ENCODE results near the gene RTF1. TPM values are rescaled to one million over a fixed set of nuclear protein-coding genes. Genes with fewer than 3 reads are reported as not detected.

The RTF1 gene
- total RNA-seq, 1 experiment from 2014 or later, result 18.8 TPM

DNA sequence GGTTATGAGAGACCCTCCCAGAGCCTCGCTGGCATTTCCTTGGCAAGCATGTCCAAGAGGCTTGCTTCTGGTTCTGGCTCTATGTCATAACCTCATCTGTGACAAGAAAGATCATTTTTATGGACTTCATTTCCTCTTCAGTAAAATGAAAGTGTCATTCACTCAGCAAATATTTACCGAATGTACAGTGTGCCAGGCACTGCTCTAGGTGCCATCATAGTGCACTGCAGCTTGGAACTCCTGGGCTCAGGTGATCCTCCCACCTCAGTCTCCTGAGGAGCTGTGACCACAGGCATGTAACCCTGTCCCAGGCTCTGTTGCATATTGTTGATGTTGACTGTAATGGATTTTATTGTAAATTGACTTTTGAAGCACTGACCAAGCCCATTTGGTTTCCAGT is 58.0 kb downstream of the RTF1 start:
- Mint-ChIP-seq H3K36me3 (ENCODE audit: insufficient read depth, unreplicated experiment) (peaks cover 11% of the 10 kb centered on the region), H3K27ac (ENCODE audit: unreplicated experiment) (no peak overlapping the region), H3K4me3 (ENCODE audit: low read depth, unreplicated experiment) (no peak overlapping the region), H3K27me3 (ENCODE audit: unreplicated experiment) (no peaks in the 10 kb centered on the region), H3K4me1 (ENCODE audit: low read depth, unreplicated experiment) (no peaks in the 10 kb centered on the region), H3K9me3 (ENCODE audit: low read depth, unreplicated experiment) (no peaks in the 10 kb centered on the region)
- BruUV-seq (replicated peaks), result no TSS peak
- intact Hi-C loops (cut with micrococcal nuclease; ENCODE audit: unreplicated experiment), result no loop called here
- DNase-seq, result no peak
- CTCF ChIA-PET, result interaction anchor here (0.6 kb wide), 1 partner anchor 74 kb away, joined by 3 read pairs; no protein-coding TSS in a partner anchor
- TF ChIP-seq, protein P1, sequence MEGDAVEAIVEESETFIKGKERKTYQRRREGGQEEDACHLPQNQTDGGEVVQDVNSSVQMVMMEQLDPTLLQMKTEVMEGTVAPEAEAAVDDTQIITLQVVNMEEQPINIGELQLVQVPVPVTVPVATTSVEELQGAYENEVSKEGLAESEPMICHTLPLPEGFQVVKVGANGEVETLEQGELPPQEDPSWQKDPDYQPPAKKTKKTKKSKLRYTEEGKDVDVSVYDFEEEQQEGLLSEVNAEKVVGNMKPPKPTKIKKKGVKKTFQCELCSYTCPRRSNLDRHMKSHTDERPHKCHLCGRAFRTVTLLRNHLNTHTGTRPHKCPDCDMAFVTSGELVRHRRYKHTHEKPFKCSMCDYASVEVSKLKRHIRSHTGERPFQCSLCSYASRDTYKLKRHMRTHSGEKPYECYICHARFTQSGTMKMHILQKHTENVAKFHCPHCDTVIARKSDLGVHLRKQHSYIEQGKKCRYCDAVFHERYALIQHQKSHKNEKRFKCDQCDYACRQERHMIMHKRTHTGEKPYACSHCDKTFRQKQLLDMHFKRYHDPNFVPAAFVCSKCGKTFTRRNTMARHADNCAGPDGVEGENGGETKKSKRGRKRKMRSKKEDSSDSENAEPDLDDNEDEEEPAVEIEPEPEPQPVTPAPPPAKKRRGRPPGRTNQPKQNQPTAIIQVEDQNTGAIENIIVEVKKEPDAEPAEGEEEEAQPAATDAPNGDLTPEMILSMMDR (IDR thresholded peaks at IDR 0.05; ENCODE audit: unreplicated experiment), result no peak

DNA sequence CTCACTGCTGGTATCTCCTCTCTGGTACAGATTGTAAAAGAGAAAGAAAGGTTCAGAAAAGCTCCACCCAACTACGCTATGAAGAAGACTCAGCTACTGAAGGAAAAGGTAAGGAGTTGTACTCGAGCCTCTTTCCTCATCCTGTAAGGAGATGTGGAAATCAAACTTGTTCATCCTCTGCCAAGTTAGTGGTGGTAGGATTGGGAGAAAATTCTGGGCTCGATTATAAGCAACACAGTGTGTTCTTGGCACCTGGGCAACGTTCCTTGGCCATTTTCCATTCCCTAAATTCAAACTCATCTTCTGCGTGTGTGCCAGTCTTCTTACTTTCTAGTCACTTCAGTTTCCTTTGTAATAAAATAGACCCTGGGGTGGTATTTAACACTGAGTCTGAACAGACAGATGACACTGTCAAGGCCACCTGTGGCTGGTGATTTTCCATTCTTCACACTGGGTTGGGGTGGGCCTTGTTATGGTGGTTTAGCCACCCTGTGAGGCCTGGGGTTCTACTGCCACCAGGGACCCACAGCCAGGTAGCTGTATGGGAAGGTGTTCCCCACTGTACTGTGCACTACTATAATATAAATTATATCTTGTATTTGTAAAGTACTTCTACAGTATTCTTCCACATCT is 59.6 kb downstream of the RTF1 start:
- BruUV-seq (replicated peaks), result no TSS peak
- Mint-ChIP-seq H3K4me1 (ENCODE audit: low read depth, unreplicated experiment) (no peaks in the 10 kb centered on the region), H3K4me3 (ENCODE audit: low read depth, unreplicated experiment) (no peak overlapping the region), H3K36me3 (ENCODE audit: insufficient read depth, unreplicated experiment) (peaks cover 16% of the 10 kb centered on the region), H3K9me3 (ENCODE audit: low read depth, unreplicated experiment) (no peaks in the 10 kb centered on the region), H3K27me3 (ENCODE audit: unreplicated experiment) (no peaks in the 10 kb centered on the region), H3K27ac (ENCODE audit: unreplicated experiment) (peak overlapping the region; percentile 80)
- intact Hi-C loops (cut with micrococcal nuclease; ENCODE audit: unreplicated experiment), result no loop called here
- TF ChIP-seq, protein P1 (IDR thresholded peaks at IDR 0.05; ENCODE audit: unreplicated experiment), result no peak
- CTCF ChIA-PET, result no interaction called here
- no peak for DNase-seq

DNA sequence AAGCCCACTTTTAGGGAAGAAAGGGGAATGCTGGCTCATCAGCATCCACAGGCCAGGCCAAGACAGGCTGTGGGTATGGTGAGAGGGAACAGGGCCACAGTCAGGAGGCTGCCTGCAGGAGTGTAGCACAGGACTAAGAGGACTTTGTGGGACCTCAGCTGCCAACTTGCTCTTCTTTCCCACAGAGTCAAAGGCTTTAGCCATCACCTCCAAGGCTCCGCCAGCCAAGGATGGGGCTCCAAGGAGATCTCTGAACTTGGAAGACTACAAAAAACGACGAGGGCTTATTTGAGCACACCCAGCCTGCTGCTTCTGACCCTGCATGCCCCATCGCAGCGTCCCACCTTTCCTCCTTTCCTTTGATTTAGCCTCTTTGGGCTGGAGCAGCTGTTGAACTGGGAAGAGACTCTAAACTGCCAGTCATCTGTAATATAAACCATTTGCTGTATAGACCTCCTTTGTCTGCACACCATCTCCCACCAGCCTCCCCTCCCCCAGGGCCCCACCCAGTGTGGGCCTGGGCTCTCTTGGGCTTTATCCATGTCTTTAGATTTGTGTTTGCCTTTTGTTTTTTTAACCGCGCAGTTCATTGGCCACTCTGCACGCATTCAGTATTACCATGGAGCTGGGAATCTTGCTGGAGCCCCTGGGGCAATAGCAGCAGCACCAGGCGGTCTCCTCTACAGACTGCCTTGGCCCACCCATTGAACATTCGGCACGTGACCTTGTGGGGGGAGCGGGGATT is 63.7 kb downstream of the RTF1 start:
- Mint-ChIP-seq H3K36me3 (ENCODE audit: insufficient read depth, unreplicated experiment) (peaks cover 17% of the 10 kb centered on the region), H3K27me3 (ENCODE audit: unreplicated experiment) (no peaks in the 10 kb centered on the region), H3K4me3 (ENCODE audit: low read depth, unreplicated experiment) (no peak overlapping the region), H3K27ac (ENCODE audit: unreplicated experiment) (no peak overlapping the region), H3K4me1 (ENCODE audit: low read depth, unreplicated experiment) (no peaks in the 10 kb centered on the region), H3K9me3 (ENCODE audit: low read depth, unreplicated experiment) (no peaks in the 10 kb centered on the region)
- no peak for DNase-seq
- intact Hi-C loops (cut with micrococcal nuclease; ENCODE audit: unreplicated experiment), result no loop called here
- CTCF ChIA-PET, result no interaction called here
- TF ChIP-seq, protein P1 (IDR thresholded peaks at IDR 0.05; ENCODE audit: unreplicated experiment), result no peak
- no TSS peak for BruUV-seq (replicated peaks)

DNA sequence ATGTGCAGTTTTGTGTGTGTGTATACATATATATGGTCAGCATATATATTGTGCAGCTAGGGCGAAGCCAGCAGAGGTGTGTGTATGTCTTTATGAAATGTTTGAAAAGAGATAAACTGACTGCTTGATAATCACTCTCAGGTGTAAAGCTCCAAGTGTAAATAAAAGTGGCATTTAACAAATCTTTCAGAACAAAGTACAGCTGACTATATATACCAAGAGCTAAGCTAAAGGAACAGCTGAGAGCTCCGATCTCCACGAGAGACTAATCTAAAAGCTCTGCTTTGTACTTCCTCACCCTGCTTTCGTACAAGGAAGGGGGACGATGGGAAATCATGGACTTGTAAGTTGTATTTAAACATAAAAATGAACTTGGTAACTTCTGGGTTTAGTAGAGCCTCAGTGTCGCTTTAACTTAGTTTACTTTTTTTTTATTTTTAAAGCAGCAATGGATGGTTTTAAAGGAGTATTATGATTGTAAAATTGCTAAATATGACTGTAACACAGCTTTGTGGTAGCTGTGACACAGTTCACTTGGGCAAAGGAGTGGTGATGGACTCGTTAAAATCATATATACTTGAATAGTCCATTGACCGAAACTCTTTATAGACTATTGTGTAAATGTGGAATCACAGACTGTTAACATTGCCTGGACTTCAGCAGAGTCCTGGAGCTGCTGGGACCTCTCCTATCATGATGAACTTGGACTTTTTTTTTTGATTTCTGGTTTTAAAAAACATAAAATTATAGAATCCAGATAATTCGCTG is 65.4 kb downstream of the RTF1 start:
- BruUV-seq (replicated peaks), result no TSS peak
- TF ChIP-seq, protein P1 (IDR thresholded peaks at IDR 0.05; ENCODE audit: unreplicated experiment), result no peak
- H3K27ac Mint-ChIP-seq (ENCODE audit: unreplicated experiment), result no peak overlapping the region
- H3K4me3 Mint-ChIP-seq (ENCODE audit: low read depth, unreplicated experiment), result no peak overlapping the region
- H3K36me3 Mint-ChIP-seq (ENCODE audit: insufficient read depth, unreplicated experiment), result peaks cover 12% of the 10 kb centered on the region
- CTCF ChIA-PET, result no interaction called here
- intact Hi-C loops (cut with micrococcal nuclease; ENCODE audit: unreplicated experiment), result no loop called here
- H3K9me3 Mint-ChIP-seq (ENCODE audit: low read depth, unreplicated experiment), result no peaks in the 10 kb centered on the region
- H3K27me3 Mint-ChIP-seq (ENCODE audit: unreplicated experiment), result no peaks in the 10 kb centered on the region
- no peak for DNase-seq
- H3K4me1 Mint-ChIP-seq (ENCODE audit: low read depth, unreplicated experiment), result no peaks in the 10 kb centered on the region

Measured in Calu3 (cell line).